WERI-Rb-1 (cell line): ENCODE data around the gene SEMA3A.
"Not testable (repeated sequence)": the region's sequence is repeated elsewhere in the genome, so short reads cannot be mapped to it uniquely, and the experiment has no call there.

Experiments
- DNase-seq: peaks from one replicate; pipeline ENCODE4 v3.0.0-alpha.2; 2020
- H3K27ac ChIP-seq: fragments of 250-450 bp; sonication (Bioruptor Pico); 2 replicates; pipeline ENCODE4 v1.5.1; 2020; ENCODE audit warnings: mild to moderate bottlenecking, moderate library complexity
- H3K27me3 ChIP-seq: fragments of 250-450 bp; sonication (Bioruptor Pico); 2 replicates; pipeline ENCODE4 v1.5.1; 2021; ENCODE audit warnings: mild to moderate bottlenecking, low read depth, moderate library complexity; ENCODE audit not compliant: insufficient read depth, severe bottlenecking
- H3K36me3 ChIP-seq: fragments of 250-450 bp; sonication (Bioruptor Pico); 2 replicates; pipeline ENCODE4 v1.5.1; 2020; ENCODE audit warnings: mild to moderate bottlenecking, moderate library complexity
- H3K4me3 ChIP-seq: 2 replicates; pipeline ENCODE4 v1.5.1; 2011; ENCODE audit warnings: low read depth, mild to moderate bottlenecking, control low read depth, low read length
- H3K9me3 ChIP-seq: fragments of 250-450 bp; sonication (Bioruptor Pico); 2 replicates; pipeline ENCODE4 v1.5.1; 2021; ENCODE audit warnings: mild to moderate bottlenecking, moderate library complexity; ENCODE audit not compliant: severe bottlenecking
- CTCF ChIP-seq: IDR thresholded peaks from 2 replicates; pipeline ENCODE4 v1.5.1; 2011; ENCODE audit warnings: low read depth, mild to moderate bottlenecking, control low read depth, inconsistent platforms, low read length

The SEMA3A gene

GRCh38 chr7:84218681-84219080 is 24.1 kb upstream of the SEMA3A start:
- DNase-seq: no peak
- no peak overlapping the region for H3K4me3 ChIP-seq
- H3K36me3 ChIP-seq: no peaks in the 10 kb centered on the region
- H3K9me3 ChIP-seq: no peaks in the 10 kb centered on the region
- TF ChIP-seq CTCF: no peak
- H3K27ac ChIP-seq: no peak overlapping the region
- H3K27me3 ChIP-seq: no peaks in the 10 kb centered on the region

- DNase-seq: no peak
- H3K27me3 ChIP-seq: no peaks in the 10 kb centered on the region
- no peaks in the 10 kb centered on the region for H3K36me3 ChIP-seq
- no peak overlapping the region for H3K27ac ChIP-seq
- H3K4me3 ChIP-seq: no peak overlapping the region
- no peaks in the 10 kb centered on the region for H3K9me3 ChIP-seq
- no peak for TF ChIP-seq CTCF
These were observed 21.9 kb upstream of the SEMA3A start for GRCh38 chr7:84216472-84216871.

- H3K36me3 ChIP-seq, H3K27ac ChIP-seq, H3K27me3 ChIP-seq, DNase-seq, H3K4me3 ChIP-seq, H3K9me3 ChIP-seq: not testable (repeated sequence)
These were observed 20.2 kb upstream of the SEMA3A start for GRCh38 chr7:84214757-84215156.

GRCh38 chr7:84210301-84210700 is 15.7 kb upstream of the SEMA3A start:
- Histone ChIP-seq H3K27me3 (no peaks in the 10 kb centered on the region), H3K36me3 (no peaks in the 10 kb centered on the region), H3K9me3 (no peaks in the 10 kb centered on the region), H3K27ac (no peak overlapping the region), H3K4me3 (no peak overlapping the region)
- DNase-seq: no peak
- no peak for TF ChIP-seq CTCF

- DNase-seq: no peak
- no peak for TF ChIP-seq CTCF
- H3K27ac ChIP-seq: no peak overlapping the region
- H3K9me3 ChIP-seq: no peaks in the 10 kb centered on the region
- H3K27me3 ChIP-seq: no peaks in the 10 kb centered on the region
- H3K36me3 ChIP-seq: no peaks in the 10 kb centered on the region
- no peak overlapping the region for H3K4me3 ChIP-seq
These were observed 14.4 kb upstream of the SEMA3A start for GRCh38 chr7:84209006-84209405.

- no peak for DNase-seq
- TF ChIP-seq CTCF: no peak
- H3K4me3 ChIP-seq: no peak overlapping the region
- H3K36me3 ChIP-seq: no peaks in the 10 kb centered on the region
- no peaks in the 10 kb centered on the region for H3K9me3 ChIP-seq
- H3K27me3 ChIP-seq: no peaks in the 10 kb centered on the region
- H3K27ac ChIP-seq: no peak overlapping the region
These were observed 13.0 kb upstream of the SEMA3A start for GRCh38 chr7:84207615-84208014.
